ENCODE data around the gene SMPD4. TPM values are rescaled to one million over a fixed set of nuclear protein-coding genes. Genes with fewer than 3 reads are reported as not detected.

The SMPD4 gene
- total RNA-seq, 4 donors from 2014 or later = 34.1 to 74.6 (median 59.0) TPM

Small RNA genes lying within 50 kb of the gene (small RNA-seq; reads per million reads assigned to genes)
- gene RNU6-1049P = not detected

Other genes with a start within 250 kb of the SMPD4 start
- gene RAB6C, start 201.9 kb downstream of the SMPD4 start, total RNA-seq = under 1 TPM in 3 of 4 donors, not detected in 1; 0.11 to 0.40 (median 0.15) TPM
- under 1 TPM in 1 of 4 donors, not detected in 3; 0.27 TPM for gene POTEF, start 52.4 kb downstream of the SMPD4 start, total RNA-seq
- gene CCDC74B, start 36.5 kb downstream of the SMPD4 start, total RNA-seq = 10 to 100 TPM in 3 of 4 donors, 1 to 10 TPM in 1; 9.8 to 35.1 (median 19.1) TPM
- gene MZT2B, start 660 bp upstream of the SMPD4 start, total RNA-seq = 100 to 1,000 TPM; 135 to 237 (median 221) TPM
- gene TUBA3E, start 16.8 kb upstream of the SMPD4 start, total RNA-seq = under 1 TPM in 1 of 4 donors, not detected in 3; 0.27 TPM
- 10 to 100 TPM; 69.5 to 98.6 (median 94.4) TPM for gene IMP4, start 161.3 kb upstream of the SMPD4 start, total RNA-seq
- 10 to 100 TPM; 45.5 to 69.8 (median 57.4) TPM for gene PTPN18, start 174.5 kb upstream of the SMPD4 start, total RNA-seq

Data from thyroid gland (tissue), 4 donors.